Esophagus muscularis mucosa (tissue), 4 donors: ENCODE data around the gene RNASEH2A. TPM values are rescaled to one million over a fixed set of nuclear protein-coding genes. Genes with fewer than 3 reads are reported as not detected.

Source experiments
- DNase-seq: peaks from one replicate; pipeline ENCODE4 v3.0.0-alpha.2; 2017; ENCODE audit errors: extremely low spot score
- H3K27ac ChIP-seq, 4 donors: fragments of 200-600 bp; sonication (generic); replicated peaks in 1 of 4; 1 replicate in 3 of 4; 2 replicates in 1 of 4; pipeline ENCODE4 v1.5.1; 2016 to 2019; ENCODE audit warnings: mild to moderate bottlenecking in 1 of 4
- H3K27me3 ChIP-seq, 4 donors: fragments of 200-600 bp; sonication (generic); one replicate each; pipeline versions ENCODE4 v1.5.1 to v1.6.0; 2016 to 2019
- H3K36me3 ChIP-seq, 4 donors: fragments of 200-600 bp; sonication (generic); one replicate each; pipeline ENCODE4 v1.5.1; 2016 to 2019
- H3K4me1 ChIP-seq, 4 donors: fragments of 200-600 bp; sonication (generic); one replicate each; pipeline ENCODE4 v1.5.1; 2016 to 2019
- H3K4me3 ChIP-seq, 4 donors: fragments of 200-600 bp; sonication (generic); 1 replicate in 2 of 4; 2 replicates in 2 of 4; pipeline ENCODE4 v1.5.1; 2016 to 2019; ENCODE audit warnings: mild to moderate bottlenecking in 4 of 4, moderate library complexity in 1 of 4
- H3K9me3 ChIP-seq, 4 donors: fragments of 200-600 bp; sonication (generic); 1 replicate in 3 of 4; 2 replicates in 1 of 4; pipeline ENCODE4 v1.5.1; 2016 to 2019
- EP300 ChIP-seq: sonication (generic); formaldehyde crosslinking; IDR thresholded peaks from one replicate; pipeline ENCODE4 v1.6.1; 2017; ENCODE audit warnings: antibody characterized with exemption
- POLR2A ChIP-seq: fragments of 450-650 bp; IDR thresholded peaks from one replicate; pipeline ENCODE4 v1.6.1; 2017; ENCODE audit warnings: antibody characterized with exemption, moderate library complexity, mild to moderate bottlenecking, low read depth
- POLR2AphosphoS5 ChIP-seq, 2 donors: sonication (generic); formaldehyde crosslinking; IDR thresholded peaks; one replicate each; pipeline ENCODE4 v1.6.1; 2017; ENCODE audit warnings: antibody characterized with exemption in 2 of 2
- WGBS: methylation state at CpG from one replicate; pipeline ENCODE4 v1.1.5; 2018; 5-methylcytosine and 5-hydroxymethylcytosine counted together
- intact Hi-C: fragments of 100-400 bp; cut with DNase I; formaldehyde crosslinking; loops from one replicate; pipeline ENCODE4 v1.15.1; 2023
- total RNA-seq, 4 donors: library from RNA; depleted of rRNA; stranded (reverse); fragments of >200 nt; gene quantifications; one replicate each; pipeline versions ENCODE4 v1.1.0 to v1.2.1, GENCODE V29; 2016
- TF ChIP-seq, protein P1 (sequence below), 3 experiments: fragments of 200-600 bp in 2 of 3; fragments of 450-650 bp in 1 of 3; sonication (generic) in 2 of 3; IDR thresholded peaks; one replicate each; pipeline ENCODE4 v1.5.1; 2017 to 2019; ENCODE audit warnings: antibody characterized with exemption in 3 of 3, mild to moderate bottlenecking in 2 of 3, moderate library complexity in 1 of 3

Gene RNASEH2A
- total RNA-seq, 4 donors from 2014 or later = 2.7 to 6.6 (median 4.2) TPM

DNA sequence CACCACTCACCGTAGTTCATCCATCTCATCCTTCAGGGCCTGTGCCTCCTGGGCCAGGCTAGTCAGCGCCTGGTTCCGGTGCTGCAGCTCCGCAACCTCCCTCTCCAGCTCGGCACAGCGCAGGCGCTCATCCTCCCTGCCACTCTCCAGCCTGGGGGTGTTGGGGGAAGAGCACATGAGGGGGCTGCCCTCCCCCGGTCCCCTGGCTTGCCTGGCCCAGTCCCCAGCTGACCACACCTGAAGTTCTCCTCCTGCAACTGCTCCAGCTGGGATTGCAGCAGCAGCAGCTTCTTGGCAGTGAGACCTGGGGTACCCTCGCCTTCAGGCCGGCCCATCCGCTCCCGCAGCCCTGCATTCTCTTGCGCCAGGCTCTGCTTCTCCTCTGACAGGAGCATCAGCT lies 35.5 kb upstream of the RNASEH2A start:
- H3K27me3 ChIP-seq = no peaks in the 10 kb centered on the region
- WGBS = 96% methylated on average over 13 of the region's 13 CpGs
- no peak overlapping the region for H3K4me3 ChIP-seq
- H3K27ac ChIP-seq = no peak overlapping the region
- DNase-seq = no peak
- no peak for TF ChIP-seq POLR2A
- TF ChIP-seq, protein P1, sequence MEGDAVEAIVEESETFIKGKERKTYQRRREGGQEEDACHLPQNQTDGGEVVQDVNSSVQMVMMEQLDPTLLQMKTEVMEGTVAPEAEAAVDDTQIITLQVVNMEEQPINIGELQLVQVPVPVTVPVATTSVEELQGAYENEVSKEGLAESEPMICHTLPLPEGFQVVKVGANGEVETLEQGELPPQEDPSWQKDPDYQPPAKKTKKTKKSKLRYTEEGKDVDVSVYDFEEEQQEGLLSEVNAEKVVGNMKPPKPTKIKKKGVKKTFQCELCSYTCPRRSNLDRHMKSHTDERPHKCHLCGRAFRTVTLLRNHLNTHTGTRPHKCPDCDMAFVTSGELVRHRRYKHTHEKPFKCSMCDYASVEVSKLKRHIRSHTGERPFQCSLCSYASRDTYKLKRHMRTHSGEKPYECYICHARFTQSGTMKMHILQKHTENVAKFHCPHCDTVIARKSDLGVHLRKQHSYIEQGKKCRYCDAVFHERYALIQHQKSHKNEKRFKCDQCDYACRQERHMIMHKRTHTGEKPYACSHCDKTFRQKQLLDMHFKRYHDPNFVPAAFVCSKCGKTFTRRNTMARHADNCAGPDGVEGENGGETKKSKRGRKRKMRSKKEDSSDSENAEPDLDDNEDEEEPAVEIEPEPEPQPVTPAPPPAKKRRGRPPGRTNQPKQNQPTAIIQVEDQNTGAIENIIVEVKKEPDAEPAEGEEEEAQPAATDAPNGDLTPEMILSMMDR (IDR thresholded peaks at IDR 0.05) = no peak
- TF ChIP-seq EP300 = no peak
- TF ChIP-seq POLR2AphosphoS5 (IDR thresholded peaks at IDR 0.05) = no peak
- peaks cover 9 to 24% (median 12%) of the 10 kb centered on the region in 4 donors for H3K4me1 ChIP-seq
- H3K9me3 ChIP-seq = no peaks in the 10 kb centered on the region
- intact Hi-C loops = no loop called here
- peaks cover 0 to 35% (median 19%) of the 10 kb centered on the region in 4 donors for H3K36me3 ChIP-seq

DNA sequence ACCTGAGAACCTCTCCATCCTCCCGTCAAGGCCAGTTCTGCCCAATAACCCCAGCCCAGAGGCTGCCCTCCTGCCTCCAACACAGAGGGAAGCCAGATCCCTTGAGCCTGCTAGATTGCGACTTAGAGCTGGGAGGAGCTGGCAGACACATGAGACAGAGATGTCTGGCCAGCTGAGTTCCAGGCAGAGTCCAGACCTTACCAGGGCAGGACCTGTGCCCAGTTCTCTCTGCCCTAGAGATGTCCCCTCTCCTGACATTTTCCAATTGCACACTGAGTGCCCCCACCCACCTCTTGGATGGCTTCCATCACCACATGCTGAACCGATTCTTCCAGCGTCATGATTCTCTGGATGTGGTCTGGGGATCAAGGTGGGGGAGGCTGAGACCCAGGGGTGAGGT lies 34.1 kb upstream of the RNASEH2A start:
- no peak overlapping the region for H3K4me3 ChIP-seq
- WGBS = 81% methylated on average over 4 of the region's 4 CpGs
- H3K9me3 ChIP-seq = no peaks in the 10 kb centered on the region
- TF ChIP-seq EP300 = no peak
- TF ChIP-seq POLR2AphosphoS5 (IDR thresholded peaks at IDR 0.05) = no peak
- TF ChIP-seq, protein P1 (IDR thresholded peaks at IDR 0.05) = no peak
- TF ChIP-seq POLR2A = no peak
- DNase-seq = no peak
- H3K4me1 ChIP-seq = peaks cover 16 to 26% (median 20%) of the 10 kb centered on the region in 4 donors
- peaks cover 0 to 32% (median 16%) of the 10 kb centered on the region in 4 donors for H3K36me3 ChIP-seq
- no peaks in the 10 kb centered on the region for H3K27me3 ChIP-seq
- no peak overlapping the region for H3K27ac ChIP-seq
- intact Hi-C loops = no loop called here

DNA sequence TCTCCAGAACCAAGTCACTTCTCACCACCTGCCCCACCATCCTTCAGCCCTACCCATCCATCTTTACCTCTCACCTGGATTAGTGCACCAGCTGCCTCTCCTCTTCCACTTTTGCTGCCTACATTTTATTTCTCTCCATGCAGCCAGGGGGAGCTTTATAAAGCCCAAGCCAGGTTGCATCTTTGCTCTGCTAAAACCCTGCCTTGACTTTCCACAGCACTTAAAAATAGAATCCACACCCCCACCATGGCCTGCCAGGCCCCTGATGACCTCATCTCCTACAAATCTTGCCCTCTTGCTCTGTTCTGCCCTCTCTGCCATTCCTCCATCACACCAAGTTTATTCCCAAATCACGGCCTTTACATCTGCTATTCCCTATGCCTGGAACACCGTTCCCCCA lies 32.8 kb upstream of the RNASEH2A start:
- Histone ChIP-seq H3K27ac (no peak overlapping the region), H3K4me3 (no peak overlapping the region), H3K27me3 (no peaks in the 10 kb centered on the region), H3K4me1 (peaks cover 25 to 34% (median 31%) of the 10 kb centered on the region in 4 donors), H3K36me3 (peaks cover 0 to 22% (median 13%) of the 10 kb centered on the region in 4 donors), H3K9me3 (no peaks in the 10 kb centered on the region)
- no peak for DNase-seq
- TF ChIP-seq POLR2A = no peak
- TF ChIP-seq, protein P1 (IDR thresholded peaks at IDR 0.05) = no peak
- no peak for TF ChIP-seq POLR2AphosphoS5 (IDR thresholded peaks at IDR 0.05)
- no peak for TF ChIP-seq EP300
- intact Hi-C loops = no loop called here
- 85% methylated on average over 2 of the region's 2 CpGs for WGBS

DNA sequence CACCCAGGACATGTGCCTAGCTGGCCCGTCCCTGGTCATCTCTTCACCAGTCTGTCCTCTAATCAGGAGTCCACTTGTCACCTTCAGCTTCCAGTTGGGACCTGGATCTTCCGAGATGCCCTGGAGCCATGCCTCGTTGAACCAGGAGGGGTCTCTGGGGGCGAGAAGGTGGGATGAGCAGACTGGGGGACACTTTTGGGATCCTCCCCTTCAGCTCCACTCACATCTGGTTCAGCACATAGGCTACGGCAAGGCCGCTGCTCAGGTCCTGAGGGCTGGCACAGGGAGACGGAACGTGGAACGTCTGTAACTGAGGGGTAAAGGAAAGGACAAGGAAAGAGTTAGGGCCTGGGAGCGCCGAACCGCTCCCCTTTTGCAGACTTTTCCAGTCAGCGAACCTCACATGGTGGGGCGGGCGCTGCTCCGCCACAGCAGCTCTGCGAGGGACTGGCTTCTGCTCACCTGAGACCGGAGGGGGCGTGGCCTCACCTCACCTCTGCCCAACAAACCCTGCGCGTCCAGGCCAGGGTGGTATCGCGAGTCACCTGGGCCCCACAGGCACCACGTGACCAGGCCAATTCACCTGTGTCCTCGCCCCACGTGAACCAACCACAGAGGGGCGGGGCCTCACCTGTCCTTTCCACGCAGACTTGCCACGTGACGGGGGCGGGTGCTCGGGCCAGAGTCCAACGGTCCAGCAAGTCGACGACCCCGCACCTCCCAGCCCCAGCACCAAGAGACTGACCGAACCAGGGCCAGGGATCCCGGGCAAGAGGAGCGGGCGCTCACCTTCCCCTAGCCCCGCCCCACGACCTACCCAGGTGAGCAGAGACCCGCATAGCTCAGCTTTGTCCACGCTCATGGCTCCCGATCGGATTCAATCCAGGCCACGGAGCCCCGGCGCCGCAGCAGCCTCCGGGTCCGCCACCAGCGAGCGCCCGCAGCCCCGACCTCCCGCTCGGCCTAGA lies 31.5 kb upstream of the RNASEH2A start, which contains the start of gene HOOK2:
Gene HOOK2, minus strand, starts transcription at position 965 of the 968 bp plus-strand sequence. Its CDS starts 103 bp downstream, at position 862.
- DNase-seq = no peak
- peak within 1 kb of the TSS; percentile 64 to 87 (median 69) for H3K4me3 ChIP-seq
- H3K27me3 ChIP-seq = no peaks in the 10 kb centered on the region
- H3K36me3 ChIP-seq = peaks cover 0 to 14% (median 11%) of the 10 kb centered on the region in 4 donors
- peaks cover 38 to 47% (median 44%) of the 10 kb centered on the region in 4 donors for H3K4me1 ChIP-seq
- 24% methylated on average over 26 of the region's 58 CpGs for WGBS
- H3K27ac ChIP-seq = peak within 1 kb of the TSS; percentile 76 to 96 (median 95)
- no peaks in the 10 kb centered on the region for H3K9me3 ChIP-seq
- intact Hi-C loops = no loop called here
- TF ChIP-seq POLR2AphosphoS5 (IDR thresholded peaks at IDR 0.05) (no peak), POLR2A (no peak), EP300 (no peak)
- TF ChIP-seq, protein P1 (IDR thresholded peaks at IDR 0.05) = no peak
